Measurements from ENCODE around the gene TRAK2. TPM values are rescaled to one million over a fixed set of nuclear protein-coding genes. Genes with fewer than 3 reads are reported as not detected.

Gene TRAK2
- total and polyA plus RNA-seq, 2 of the 13 experiments (the other 11 are each of a cell fraction or from before 2014, with no cell fraction given), result 7.7 to 21.0 TPM

DNA sequence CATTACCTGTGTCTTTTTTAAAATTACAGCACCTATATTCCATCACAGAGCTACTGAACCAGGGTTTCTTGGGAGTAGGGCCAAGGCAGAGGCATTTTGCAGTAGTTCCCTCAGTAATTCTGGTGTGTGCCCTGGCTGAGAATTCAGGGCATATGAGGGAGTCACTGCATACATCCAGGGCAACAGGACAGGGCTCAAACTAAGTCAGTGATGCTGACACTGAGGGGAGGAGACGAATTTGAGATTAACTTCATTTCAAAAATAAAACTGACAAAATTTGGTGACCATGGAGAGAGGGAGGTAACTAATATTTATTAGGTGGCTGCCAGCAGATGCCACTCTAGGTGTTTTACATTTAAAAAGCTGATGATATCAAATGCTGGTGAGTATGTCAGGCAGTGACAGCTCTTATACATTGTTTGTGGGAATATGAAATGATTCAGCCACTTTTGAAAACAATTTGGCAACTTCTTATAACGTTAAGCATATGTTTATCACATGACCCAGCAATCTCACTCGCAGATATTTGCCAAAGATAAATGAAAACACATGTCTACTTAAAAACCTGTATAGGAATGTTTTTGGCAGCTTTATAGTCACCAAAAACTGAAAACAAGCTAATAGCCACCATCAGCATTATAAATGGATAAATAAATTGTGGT is 20.6 kb upstream of the TRAK2 start:
- H3K36me3 ChIP-seq (replicated peaks in 1 of 2; ENCODE audit: control insufficient read depth in 1 of 2, insufficient read depth in 2 of 2, low read length in 2 of 2), result peaks cover 4 to 72% of the 10 kb centered on the region in 2 experiments
- intact Hi-C loops (cut with micrococcal nuclease; ENCODE audit: unreplicated experiment) (no loop called here), in situ Hi-C loops (cut with HindIII; ENCODE audit: extremely low pct_ligation_motif_present, low pct_unique_long_range_greater_than_20kb) (no loop called here)
- H3K27ac ChIP-seq (ENCODE audit: extremely low read length, insufficient read depth, low read length), result no peak overlapping the region
- TF ChIP-seq CERS6 (CRISPR knock-in tag; IDR thresholded peaks at IDR 0.05) (no peak), FLYWCH1 (CRISPR knock-in tag; IDR thresholded peaks at IDR 0.05) (no peak), FOXC1 (CRISPR knock-in tag; IDR thresholded peaks at IDR 0.05; ENCODE audit: borderline replicate concordance) (no peak), ELF4 (CRISPR knock-in tag; IDR thresholded peaks at IDR 0.05; ENCODE audit: borderline replicate concordance) (no peak), ZNF343 (CRISPR knock-in tag; IDR thresholded peaks at IDR 0.05) (no peak), HNF4G (IDR thresholded peaks at IDR 0.05; ENCODE audit: borderline replicate concordance, low read depth, low read length) (no peak), HNF4G (CRISPR knock-in tag; IDR thresholded peaks at IDR 0.05; ENCODE audit: borderline replicate concordance, low read depth) (no peak), ARNT (IDR thresholded peaks at IDR 0.05) (no peak), ZNF326 (CRISPR knock-in tag; IDR thresholded peaks at IDR 0.05; ENCODE audit: borderline replicate concordance) (no peak), ZNF772 (CRISPR knock-in tag; IDR thresholded peaks at IDR 0.05) (no peak), CHD2 (IDR thresholded peaks at IDR 0.05; ENCODE audit: low read depth, low read length) (no peak), RFXANK (CRISPR knock-in tag; IDR thresholded peaks at IDR 0.05) (no peak), AHR (CRISPR knock-in tag; IDR thresholded peaks at IDR 0.05) (no peak), PCBP1 (IDR thresholded peaks at IDR 0.05; ENCODE audit: borderline replicate concordance, low read depth, low read length) (no peak), DDIT3 (CRISPR knock-in tag; IDR thresholded peaks at IDR 0.05) (no peak), IRF1 (CRISPR knock-in tag; IDR thresholded peaks at IDR 0.05; ENCODE audit: low read depth) (no peak)
- TF ChIP-seq, protein P1, sequence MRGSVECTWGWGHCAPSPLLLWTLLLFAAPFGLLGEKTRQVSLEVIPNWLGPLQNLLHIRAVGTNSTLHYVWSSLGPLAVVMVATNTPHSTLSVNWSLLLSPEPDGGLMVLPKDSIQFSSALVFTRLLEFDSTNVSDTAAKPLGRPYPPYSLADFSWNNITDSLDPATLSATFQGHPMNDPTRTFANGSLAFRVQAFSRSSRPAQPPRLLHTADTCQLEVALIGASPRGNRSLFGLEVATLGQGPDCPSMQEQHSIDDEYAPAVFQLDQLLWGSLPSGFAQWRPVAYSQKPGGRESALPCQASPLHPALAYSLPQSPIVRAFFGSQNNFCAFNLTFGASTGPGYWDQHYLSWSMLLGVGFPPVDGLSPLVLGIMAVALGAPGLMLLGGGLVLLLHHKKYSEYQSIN (CRISPR knock-in tag; IDR thresholded peaks at IDR 0.05; ENCODE audit: borderline replicate concordance), result no peak
- no peak for DNase-seq (ENCODE audit: low spot score)
- ChIA-PET POLR2A (no interaction called here), CTCF (ENCODE audit: low intra/inter-chr PET ratio, low total read pairs) (no interaction called here)
- no peak overlapping the region for H3K9ac ChIP-seq (ENCODE audit: insufficient read depth, low read depth, low read length)
- no peak overlapping the region for H3K4me2 ChIP-seq (ENCODE audit: low read depth, low read length)
- H3K27me3 ChIP-seq (ENCODE audit: control insufficient read depth in 1 of 2, insufficient read depth in 2 of 2, low read length in 2 of 2), result no peaks in the 10 kb centered on the region
- no peak overlapping the region for H2AFZ ChIP-seq (ENCODE audit: low read length)
- no peaks in the 10 kb centered on the region for H4K20me1 ChIP-seq (ENCODE audit: insufficient read depth, low read length)
- H3K4me1 ChIP-seq (ENCODE audit: insufficient read depth, low read length), result no peaks in the 10 kb centered on the region
- BruUV-seq (replicated peaks), result no TSS peak
- WGBS (ENCODE audit: low lambda C conversion rate), result 89% methylated on average over 3 of the region's 3 CpGs
- no peak for FAIRE-seq
- no peak overlapping the region for H3K4me3 ChIP-seq (replicated peaks in 1 of 3; ENCODE audit: insufficient read depth in 1 of 3, low read depth in 2 of 3, low read length in 3 of 3)
- ATAC-seq, result no peak
- no peaks in the 10 kb centered on the region for H3K9me3 ChIP-seq (ENCODE audit: low read length)
- H3K79me2 ChIP-seq (ENCODE audit: insufficient read depth, low read length), result no peaks in the 10 kb centered on the region

All from HepG2 (cell line).